Astrocyte (in vitro differentiated cells and primary cell): ENCODE measurements around the gene GIGYF1.

Experiments
- CTCF ChIP-seq: IDR thresholded peaks from 2 replicates; pipeline ENCODE4 v1.5.1; 2011; ENCODE audit warnings: low read depth, mild to moderate bottlenecking, inconsistent platforms, low read length, moderate library complexity; ENCODE audit not compliant: insufficient read depth
- EZH2 ChIP-seq: IDR thresholded peaks from 2 replicates; pipeline ENCODE4 v1.6.1; 2012; ENCODE audit warnings: mild to moderate bottlenecking, low read length, inconsistent platforms; ENCODE audit not compliant: insufficient read depth

GRCh38 chr7:100678291-100678984 lies 15.6 kb downstream of the GIGYF1 start:
- TF ChIP-seq CTCF = no peak
- TF ChIP-seq EZH2 = no peak
